Lower leg skin (tissue), 3 donors: Measurements from ENCODE around the gene ANXA11.
"Not testable (repeated sequence)": the region's sequence is repeated elsewhere in the genome, so short reads cannot be mapped to it uniquely, and the experiment has no call there.

Source experiments
- POLR2A ChIP-seq, 2 donors: fragments of 450-650 bp; IDR thresholded peaks; one replicate each; pipeline ENCODE4 v1.6.1; 2016 to 2017; ENCODE audit warnings: antibody characterized with exemption in 2 of 2, mild to moderate bottlenecking in 1 of 2, moderate library complexity in 1 of 2
- TF ChIP-seq, protein P1 (sequence below), 3 donors: fragments of 450-650 bp; IDR thresholded peaks; one replicate each; pipeline ENCODE4 v1.5.1; 2016; ENCODE audit warnings: antibody characterized with exemption in 3 of 3, mild to moderate bottlenecking in 3 of 3, moderate library complexity in 2 of 3

DNA sequence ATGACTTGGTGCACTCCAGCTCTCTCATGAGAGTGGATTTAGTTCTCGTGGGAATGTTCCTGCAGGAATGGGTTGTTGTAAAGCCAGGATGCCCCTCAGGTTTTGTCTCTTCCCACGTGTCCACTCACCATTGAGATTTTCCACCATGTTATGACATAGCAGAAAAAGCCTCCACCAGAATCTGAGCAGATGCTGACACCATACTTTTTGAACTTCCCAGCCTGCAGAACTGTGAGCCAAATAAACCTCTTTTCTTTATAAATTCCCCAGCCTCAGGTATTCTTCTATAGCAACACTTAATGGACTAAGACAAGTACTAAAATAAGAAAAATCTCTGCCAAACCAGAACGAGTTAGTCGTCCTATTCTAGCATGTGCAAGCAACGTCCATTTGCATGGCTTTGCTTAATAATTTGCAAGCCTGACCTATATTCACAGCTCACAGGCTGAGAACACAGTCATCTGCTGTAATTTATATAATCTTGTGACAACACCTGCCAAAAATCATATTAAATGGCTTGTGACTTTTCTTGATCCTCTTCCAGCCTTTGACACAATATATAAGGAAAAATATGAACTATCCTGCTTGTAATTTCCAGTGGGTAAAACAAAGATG lies 9.1 kb upstream of the ANXA11 start:
- TF ChIP-seq, protein P1, sequence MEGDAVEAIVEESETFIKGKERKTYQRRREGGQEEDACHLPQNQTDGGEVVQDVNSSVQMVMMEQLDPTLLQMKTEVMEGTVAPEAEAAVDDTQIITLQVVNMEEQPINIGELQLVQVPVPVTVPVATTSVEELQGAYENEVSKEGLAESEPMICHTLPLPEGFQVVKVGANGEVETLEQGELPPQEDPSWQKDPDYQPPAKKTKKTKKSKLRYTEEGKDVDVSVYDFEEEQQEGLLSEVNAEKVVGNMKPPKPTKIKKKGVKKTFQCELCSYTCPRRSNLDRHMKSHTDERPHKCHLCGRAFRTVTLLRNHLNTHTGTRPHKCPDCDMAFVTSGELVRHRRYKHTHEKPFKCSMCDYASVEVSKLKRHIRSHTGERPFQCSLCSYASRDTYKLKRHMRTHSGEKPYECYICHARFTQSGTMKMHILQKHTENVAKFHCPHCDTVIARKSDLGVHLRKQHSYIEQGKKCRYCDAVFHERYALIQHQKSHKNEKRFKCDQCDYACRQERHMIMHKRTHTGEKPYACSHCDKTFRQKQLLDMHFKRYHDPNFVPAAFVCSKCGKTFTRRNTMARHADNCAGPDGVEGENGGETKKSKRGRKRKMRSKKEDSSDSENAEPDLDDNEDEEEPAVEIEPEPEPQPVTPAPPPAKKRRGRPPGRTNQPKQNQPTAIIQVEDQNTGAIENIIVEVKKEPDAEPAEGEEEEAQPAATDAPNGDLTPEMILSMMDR (IDR thresholded peaks at IDR 0.05) = not testable (repeated sequence)
- TF ChIP-seq POLR2A (IDR thresholded peaks at IDR 0.05) = not testable (repeated sequence)
